BE2C (cell line): ENCODE measurements around the gene PLCB2.

Experiments
- DNase-seq: peaks from one replicate; pipeline ENCODE4 v3.0.0-alpha.2; 2020
- H3K27me3 ChIP-seq: fragments of 250-450 bp; sonication (Bioruptor Pico); 2 replicates; pipeline ENCODE4 v1.5.1; 2020; ENCODE audit warnings: mild to moderate bottlenecking
- H3K36me3 ChIP-seq: fragments of 250-450 bp; sonication (Bioruptor Pico); 2 replicates; pipeline ENCODE4 v1.5.1; 2020; ENCODE audit warnings: mild to moderate bottlenecking
- H3K4me1 ChIP-seq: fragments of 250-450 bp; sonication (Bioruptor Pico); 2 replicates; pipeline ENCODE4 v1.5.1; 2020
- H3K4me3 ChIP-seq: 2 replicates; pipeline ENCODE4 v1.5.1; 2011; ENCODE audit warnings: low read depth, low read length
- H3K9me3 ChIP-seq: fragments of 250-450 bp; sonication (Bioruptor Pico); 2 replicates; pipeline ENCODE4 v1.5.1; 2020
- CTCF ChIP-seq: IDR thresholded peaks from 2 replicates; pipeline ENCODE4 v1.5.1; 2012; ENCODE audit warnings: mild to moderate bottlenecking, low read depth, low read length

Gene PLCB2

GRCh38 chr15:40274350-40275274 lies 33.1 kb downstream of the PLCB2 start:
- H3K9me3 ChIP-seq: no peaks in the 10 kb centered on the region

GRCh38 chr15:40273428-40273827 lies 34.3 kb downstream of the PLCB2 start:
- H3K27me3 ChIP-seq: no peaks in the 10 kb centered on the region
- peaks cover 10% of the 10 kb centered on the region; the same call in 1 of the 2 replicates for H3K4me1 ChIP-seq
- no peak for TF ChIP-seq CTCF
- no peak overlapping the region for H3K4me3 ChIP-seq
- H3K36me3 ChIP-seq: no peaks in the 10 kb centered on the region
- H3K9me3 ChIP-seq: no peaks in the 10 kb centered on the region
- no peak for DNase-seq

More at GRCh38 chr15:40274350-40275274, 33.1 kb downstream of the PLCB2 start:
- no peaks in the 10 kb centered on the region for H3K36me3 ChIP-seq
- no peak overlapping the region for H3K4me3 ChIP-seq
- H3K4me1 ChIP-seq: peaks cover 8% of the 10 kb centered on the region; the same call in 1 of the 2 replicates
- no peaks in the 10 kb centered on the region for H3K27me3 ChIP-seq
- TF ChIP-seq CTCF: peak; percentile 100
- peak; percentile 86 for DNase-seq

- peak; percentile 45 for TF ChIP-seq CTCF
- no peaks in the 10 kb centered on the region for H3K36me3 ChIP-seq
- H3K4me1 ChIP-seq: peaks cover 10% of the 10 kb centered on the region; the same call in 1 of the 2 replicates
- H3K9me3 ChIP-seq: no peaks in the 10 kb centered on the region
- H3K27me3 ChIP-seq: no peaks in the 10 kb centered on the region
- no peak overlapping the region for H3K4me3 ChIP-seq
- DNase-seq: peak; percentile 48
Measured at GRCh38 chr15:40272485-40273056, 35.2 kb downstream of the PLCB2 start.

GRCh38 chr15:40271685-40272484 lies 35.9 kb downstream of the PLCB2 start:
- DNase-seq: no peak
- TF ChIP-seq CTCF: no peak
- H3K27me3 ChIP-seq: no peaks in the 10 kb centered on the region
- no peaks in the 10 kb centered on the region for H3K36me3 ChIP-seq
- no peak overlapping the region for H3K4me3 ChIP-seq
- H3K4me1 ChIP-seq: peaks cover 4% of the 10 kb centered on the region; the same call in 1 of the 2 replicates
- H3K9me3 ChIP-seq: no peaks in the 10 kb centered on the region

GRCh38 chr15:40270246-40270995 lies 37.3 kb downstream of the PLCB2 start:
- Histone ChIP-seq H3K4me1 (0 out of 2 replicates have a peak, but pooled peaks cover 2% of the 10 kb centered on the region), H3K9me3 (no peaks in the 10 kb centered on the region), H3K27me3 (no peaks in the 10 kb centered on the region), H3K36me3 (no peaks in the 10 kb centered on the region), H3K4me3 (no peak overlapping the region)
- no peak for DNase-seq
- TF ChIP-seq CTCF: no peak
